Vagina (tissue), 2 donors: ENCODE data around the gene PPAT.

ENCODE experiments used
- POLR2A ChIP-seq, 2 donors: fragments of 450-650 bp; IDR thresholded peaks; one replicate each; pipeline ENCODE4 v1.6.1; 2017; ENCODE audit warnings: antibody characterized with exemption in 2 of 2, mild to moderate bottlenecking in 2 of 2, moderate library complexity in 2 of 2
- POLR2AphosphoS5 ChIP-seq, 2 donors: sonication (generic); formaldehyde crosslinking; IDR thresholded peaks; one replicate each; pipeline ENCODE4 v1.9.0; 2017; ENCODE audit warnings: antibody characterized with exemption in 2 of 2, mild to moderate bottlenecking in 2 of 2, low read depth in 1 of 2; ENCODE audit not compliant: insufficient read depth in 1 of 2
- TF ChIP-seq, protein P1 (sequence below), 3 experiments: fragments of 450-650 bp in 2 of 3; fragments of 200-600 bp in 1 of 3; sonication (generic) in 1 of 3; IDR thresholded peaks; one replicate each; pipeline ENCODE4 v1.5.1; 2017 to 2019; ENCODE audit warnings: antibody characterized with exemption in 3 of 3, mild to moderate bottlenecking in 2 of 3, moderate library complexity in 2 of 3

DNA sequence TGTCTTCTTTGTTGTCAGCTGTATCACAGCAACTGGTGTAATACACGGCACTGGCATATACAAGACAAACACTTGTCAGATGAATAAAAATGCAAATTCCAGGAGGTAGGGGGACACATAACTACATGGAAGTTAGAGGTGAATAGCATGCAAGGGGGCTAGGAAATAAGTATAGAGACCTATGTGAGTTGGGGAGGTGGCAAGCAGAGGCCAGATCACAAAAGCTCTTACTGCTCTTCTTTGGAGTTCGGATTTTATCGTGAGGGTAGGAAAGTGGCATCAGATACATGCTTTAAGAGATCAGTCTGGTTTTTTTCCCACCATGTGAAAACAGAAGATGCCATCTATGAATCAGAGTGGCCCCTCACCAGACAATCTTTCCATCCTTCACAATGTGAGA lies 29.2 kb upstream of the PPAT start:
- TF ChIP-seq, protein P1, sequence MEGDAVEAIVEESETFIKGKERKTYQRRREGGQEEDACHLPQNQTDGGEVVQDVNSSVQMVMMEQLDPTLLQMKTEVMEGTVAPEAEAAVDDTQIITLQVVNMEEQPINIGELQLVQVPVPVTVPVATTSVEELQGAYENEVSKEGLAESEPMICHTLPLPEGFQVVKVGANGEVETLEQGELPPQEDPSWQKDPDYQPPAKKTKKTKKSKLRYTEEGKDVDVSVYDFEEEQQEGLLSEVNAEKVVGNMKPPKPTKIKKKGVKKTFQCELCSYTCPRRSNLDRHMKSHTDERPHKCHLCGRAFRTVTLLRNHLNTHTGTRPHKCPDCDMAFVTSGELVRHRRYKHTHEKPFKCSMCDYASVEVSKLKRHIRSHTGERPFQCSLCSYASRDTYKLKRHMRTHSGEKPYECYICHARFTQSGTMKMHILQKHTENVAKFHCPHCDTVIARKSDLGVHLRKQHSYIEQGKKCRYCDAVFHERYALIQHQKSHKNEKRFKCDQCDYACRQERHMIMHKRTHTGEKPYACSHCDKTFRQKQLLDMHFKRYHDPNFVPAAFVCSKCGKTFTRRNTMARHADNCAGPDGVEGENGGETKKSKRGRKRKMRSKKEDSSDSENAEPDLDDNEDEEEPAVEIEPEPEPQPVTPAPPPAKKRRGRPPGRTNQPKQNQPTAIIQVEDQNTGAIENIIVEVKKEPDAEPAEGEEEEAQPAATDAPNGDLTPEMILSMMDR (IDR thresholded peaks at IDR 0.05), result no peak
- TF ChIP-seq POLR2A (IDR thresholded peaks at IDR 0.05), result no peak
- TF ChIP-seq POLR2AphosphoS5 (IDR thresholded peaks at IDR 0.05; ENCODE audit: insufficient read depth in 1 of 2, low read depth in 1 of 2), result no peak
